HepG2 (cell line): ENCODE results near the gene HSPB9. TPM values are rescaled to one million over a fixed set of nuclear protein-coding genes. Genes with fewer than 3 reads are reported as not detected.

Experiments used
- EZH2 ChIP-seq: conservative IDR thresholded peaks from 2 replicates; pipeline ENCODE4 v1.6.1; 2012; ENCODE audit warnings: mild to moderate bottlenecking, low read depth, low read length, moderate library complexity
- FLYWCH1 ChIP-seq: sonication (generic); formaldehyde crosslinking; IDR thresholded peaks from 2 replicates; pipeline ENCODE4 v1.8.1; 2023; ENCODE audit warnings: mild to moderate bottlenecking, missing genetic modification reagents
- FOXO1 ChIP-seq: sonication (generic); formaldehyde crosslinking; IDR thresholded peaks from 2 replicates; pipeline ENCODE4 v1.4.0; 2020; ENCODE audit warnings: missing genetic modification reagents
- GLI4 ChIP-seq: sonication (generic); formaldehyde crosslinking; IDR thresholded peaks from 2 replicates; pipeline ENCODE4 v1.5.1; 2020; ENCODE audit warnings: missing genetic modification reagents, mild to moderate bottlenecking, moderate library complexity, borderline replicate concordance
- JUN ChIP-seq: sonication (generic); formaldehyde crosslinking; IDR thresholded peaks from 2 replicates; pipeline ENCODE4 v1.4.0; 2020; ENCODE audit warnings: mild to moderate bottlenecking, missing genetic modification reagents
- LCORL ChIP-seq, 2 experiments: fragments of 450-650 bp in 1 of 2; sonication (generic) in 1 of 2; formaldehyde crosslinking in 1 of 2; IDR thresholded peaks; 2 replicates each; pipeline versions ENCODE4 v1.5.0 to v1.6.1; 2017 to 2020; ENCODE audit warnings: antibody characterized with exemption in 1 of 2, missing genetic modification reagents in 1 of 2
- MYC ChIP-seq: sonication (generic); formaldehyde crosslinking; IDR thresholded peaks from 2 replicates; pipeline ENCODE4 v1.9.0; 2021; ENCODE audit warnings: missing genetic modification reagents, borderline replicate concordance
- RELA ChIP-seq: sonication (generic); formaldehyde crosslinking; IDR thresholded peaks from 2 replicates; pipeline ENCODE4 v1.4.0; 2020; ENCODE audit warnings: missing genetic modification reagents
- ZBTB42 ChIP-seq: sonication (generic); formaldehyde crosslinking; IDR thresholded peaks from 2 replicates; pipeline ENCODE4 v1.5.0; 2020; ENCODE audit warnings: mild to moderate bottlenecking, missing genetic modification reagents
- ZNF274 ChIP-seq: sonication (generic); formaldehyde crosslinking; IDR thresholded peaks from 2 replicates; pipeline ENCODE4 v1.5.1; 2020; ENCODE audit warnings: mild to moderate bottlenecking, missing genetic modification reagents
- ZNF33B ChIP-seq: sonication (generic); formaldehyde crosslinking; IDR thresholded peaks from 2 replicates; pipeline ENCODE4 v1.5.1; 2020; ENCODE audit warnings: mild to moderate bottlenecking, missing genetic modification reagents
- ZNF431 ChIP-seq: sonication (generic); formaldehyde crosslinking; IDR thresholded peaks from 2 replicates; pipeline ENCODE4 v1.9.0; 2022; ENCODE audit warnings: missing genetic modification reagents, low read depth, mild to moderate bottlenecking, borderline replicate concordance
- ZNF44 ChIP-seq: sonication (generic); formaldehyde crosslinking; IDR thresholded peaks from 2 replicates; pipeline ENCODE4 v1.5.1; 2020; ENCODE audit warnings: mild to moderate bottlenecking, missing genetic modification reagents
- ZNF441 ChIP-seq: sonication (generic); formaldehyde crosslinking; IDR thresholded peaks from 2 replicates; pipeline ENCODE4 v1.7.0; 2021; ENCODE audit warnings: missing genetic modification reagents, borderline replicate concordance
- ZNF446 ChIP-seq: sonication (generic); formaldehyde crosslinking; IDR thresholded peaks from 2 replicates; pipeline ENCODE4 v1.5.0; 2020; ENCODE audit warnings: mild to moderate bottlenecking, missing genetic modification reagents
- ZNF549 ChIP-seq: sonication (generic); formaldehyde crosslinking; IDR thresholded peaks from 2 replicates; pipeline ENCODE4 v1.5.0; 2020; ENCODE audit warnings: missing genetic modification reagents
- ZNF556 ChIP-seq: sonication (generic); formaldehyde crosslinking; IDR thresholded peaks from 2 replicates; pipeline ENCODE4 v1.4.0; 2020; ENCODE audit warnings: mild to moderate bottlenecking, missing genetic modification reagents, borderline replicate concordance
- ZNF7 ChIP-seq: IDR thresholded peaks from 2 replicates; pipeline ENCODE4 v1.6.1; 2016; ENCODE audit warnings: missing biosample characterization, missing genetic modification reagents
- ZNF782 ChIP-seq: sonication (generic); formaldehyde crosslinking; IDR thresholded peaks from 2 replicates; pipeline ENCODE4 v1.4.0; 2020; ENCODE audit warnings: missing genetic modification reagents, mild to moderate bottlenecking, borderline replicate concordance
- ZNF891 ChIP-seq: sonication (generic); formaldehyde crosslinking; IDR thresholded peaks from 2 replicates; pipeline ENCODE4 v1.5.0; 2020; ENCODE audit warnings: mild to moderate bottlenecking, missing genetic modification reagents
- polyA plus RNA-seq, 8 experiments: library from polyadenylated mRNA; depleted of rRNA in 3 of 8; stranded (reverse) in 7 of 8; unstranded in 1 of 8; fragments of >200 nt; fragmentation: Illumina TruSeq in 4 of 8; extraction: Trizol in 4 of 8; gene quantifications; 2 replicates each; pipeline versions ENCODE4 v1.2.1 to v1.2.3, GENCODE V29; 2011 to 2016; ENCODE audit warnings: low read depth in 4 of 8, missing spikeins in 1 of 8, mixed read lengths in 1 of 8; ENCODE audit not compliant: insufficient read depth in 1 of 8
- total RNA-seq, 5 experiments: library from RNA; depleted of rRNA; stranded (reverse); fragments of >200 nt; fragmentation: Illumina TruSeq; extraction: Trizol; gene quantifications; 2 replicates each; pipeline ENCODE4 v1.2.3, GENCODE V29; 2016; ENCODE audit warnings: low read depth in 1 of 5
- TF ChIP-seq, protein P1 (sequence below): sonication (generic); formaldehyde crosslinking; conservative IDR thresholded peaks from 2 replicates; pipeline ENCODE4 v1.4.0; 2020; ENCODE audit warnings: missing genetic modification reagents
- TF ChIP-seq, protein P2 (sequence below): sonication (generic); formaldehyde crosslinking; IDR thresholded peaks from 2 replicates; pipeline ENCODE4 v1.4.0; 2020; ENCODE audit warnings: missing genetic modification reagents, borderline replicate concordance
- TF ChIP-seq, protein P3 (sequence below): sonication (generic); formaldehyde crosslinking; IDR thresholded peaks from 2 replicates; pipeline ENCODE4 v1.4.0; 2020; ENCODE audit warnings: low read depth, mild to moderate bottlenecking, missing genetic modification reagents

Gene HSPB9
- total and polyA plus RNA-seq, 2 of the 13 experiments (the other 11 are each of a cell fraction or from before 2014, with no cell fraction given) = 0.05 to 0.24 TPM

DNA sequence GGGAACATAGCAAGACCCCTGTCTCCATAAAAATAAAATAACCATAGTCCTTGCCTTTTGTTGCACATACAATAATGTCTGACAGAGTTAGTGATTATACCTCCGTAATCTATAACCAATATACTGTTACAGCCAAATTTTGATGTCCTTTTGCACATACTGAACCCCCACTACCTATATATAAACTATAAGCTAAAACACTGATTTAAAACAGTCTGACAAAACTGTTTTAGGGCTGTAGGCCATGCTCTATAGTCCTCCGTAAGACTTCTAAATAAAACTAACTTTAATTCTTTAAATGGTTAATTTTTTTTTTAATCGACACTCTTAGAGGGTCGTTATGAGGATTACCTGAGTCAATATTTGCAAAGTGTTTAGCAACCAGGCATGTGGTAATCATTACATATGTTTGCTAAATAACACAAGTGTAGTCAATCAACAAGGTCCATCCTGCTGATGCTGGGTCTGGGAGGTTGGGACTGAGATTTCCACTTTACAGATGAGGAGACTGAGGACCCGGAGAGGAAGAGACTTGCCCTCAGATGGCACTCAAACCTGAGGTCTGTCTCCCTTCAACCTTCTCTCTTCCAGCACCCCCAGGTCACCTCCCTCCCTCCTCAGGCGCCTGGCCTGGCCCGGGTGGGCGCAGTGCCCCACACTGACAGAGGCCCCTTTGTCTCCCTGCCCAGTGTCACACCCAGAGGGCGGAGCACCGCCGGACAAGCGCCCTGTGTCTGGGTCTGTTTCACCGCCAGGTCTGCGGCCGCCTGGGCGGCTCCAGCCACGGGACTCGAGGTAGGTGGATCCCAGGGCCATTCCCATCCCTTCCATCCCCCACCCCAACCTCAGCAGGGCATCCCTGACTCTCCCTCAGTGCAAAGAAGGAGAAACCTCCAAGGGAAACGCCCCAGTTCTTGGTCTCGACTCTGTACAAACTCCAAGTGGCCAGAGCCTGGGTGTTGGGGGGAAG lies 34.6 kb upstream of the HSPB9 start (continued):
- TF ChIP-seq, protein P1, sequence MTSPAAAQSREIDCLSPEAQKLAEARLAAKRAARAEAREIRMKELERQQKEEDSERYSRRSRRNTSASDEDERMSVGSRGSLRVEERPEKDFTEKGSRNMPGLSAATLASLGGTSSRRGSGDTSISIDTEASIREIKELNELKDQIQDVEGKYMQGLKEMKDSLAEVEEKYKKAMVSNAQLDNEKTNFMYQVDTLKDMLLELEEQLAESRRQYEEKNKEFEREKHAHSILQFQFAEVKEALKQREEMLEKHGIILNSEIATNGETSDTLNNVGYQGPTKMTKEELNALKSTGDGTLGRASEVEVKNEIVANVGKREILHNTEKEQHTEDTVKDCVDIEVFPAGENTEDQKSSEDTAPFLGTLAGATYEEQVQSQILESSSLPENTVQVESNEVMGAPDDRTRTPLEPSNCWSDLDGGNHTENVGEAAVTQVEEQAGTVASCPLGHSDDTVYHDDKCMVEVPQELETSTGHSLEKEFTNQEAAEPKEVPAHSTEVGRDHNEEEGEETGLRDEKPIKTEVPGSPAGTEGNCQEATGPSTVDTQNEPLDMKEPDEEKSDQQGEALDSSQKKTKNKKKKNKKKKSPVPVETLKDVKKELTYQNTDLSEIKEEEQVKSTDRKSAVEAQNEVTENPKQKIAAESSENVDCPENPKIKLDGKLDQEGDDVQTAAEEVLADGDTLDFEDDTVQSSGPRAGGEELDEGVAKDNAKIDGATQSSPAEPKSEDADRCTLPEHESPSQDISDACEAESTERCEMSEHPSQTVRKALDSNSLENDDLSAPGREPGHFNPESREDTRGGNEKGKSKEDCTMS (CRISPR knock-in tag) = no peak
- TF ChIP-seq MYC = peak; percentile 66; the same call in 1 of the 2 replicates
- TF ChIP-seq ZNF33B = no peak
- TF ChIP-seq ZNF446 (CRISPR knock-in tag) = no peak
- TF ChIP-seq, protein P2, sequence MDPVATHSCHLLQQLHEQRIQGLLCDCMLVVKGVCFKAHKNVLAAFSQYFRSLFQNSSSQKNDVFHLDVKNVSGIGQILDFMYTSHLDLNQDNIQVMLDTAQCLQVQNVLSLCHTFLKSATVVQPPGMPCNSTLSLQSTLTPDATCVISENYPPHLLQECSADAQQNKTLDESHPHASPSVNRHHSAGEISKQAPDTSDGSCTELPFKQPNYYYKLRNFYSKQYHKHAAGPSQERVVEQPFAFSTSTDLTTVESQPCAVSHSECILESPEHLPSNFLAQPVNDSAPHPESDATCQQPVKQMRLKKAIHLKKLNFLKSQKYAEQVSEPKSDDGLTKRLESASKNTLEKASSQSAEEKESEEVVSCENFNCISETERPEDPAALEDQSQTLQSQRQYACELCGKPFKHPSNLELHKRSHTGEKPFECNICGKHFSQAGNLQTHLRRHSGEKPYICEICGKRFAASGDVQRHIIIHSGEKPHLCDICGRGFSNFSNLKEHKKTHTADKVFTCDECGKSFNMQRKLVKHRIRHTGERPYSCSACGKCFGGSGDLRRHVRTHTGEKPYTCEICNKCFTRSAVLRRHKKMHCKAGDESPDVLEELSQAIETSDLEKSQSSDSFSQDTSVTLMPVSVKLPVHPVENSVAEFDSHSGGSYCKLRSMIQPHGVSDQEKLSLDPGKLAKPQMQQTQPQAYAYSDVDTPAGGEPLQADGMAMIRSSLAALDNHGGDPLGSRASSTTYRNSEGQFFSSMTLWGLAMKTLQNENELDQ (CRISPR knock-in tag) = no peak
- peak; percentile 80 for TF ChIP-seq ZNF7 (CRISPR knock-in tag)
- TF ChIP-seq GLI4 (CRISPR knock-in tag) = no peak
- no peak for TF ChIP-seq ZNF274 (CRISPR knock-in tag)
- no peak for TF ChIP-seq ZNF441 (CRISPR knock-in tag)
- TF ChIP-seq FLYWCH1 (CRISPR knock-in tag) = no peak
- no peak for TF ChIP-seq RELA (CRISPR knock-in tag)
- no peak for TF ChIP-seq ZNF556 (CRISPR knock-in tag)
- no peak for TF ChIP-seq ZNF782
- no peak for TF ChIP-seq JUN (CRISPR knock-in tag)
- no peak for TF ChIP-seq EZH2
- TF ChIP-seq ZNF549 (CRISPR knock-in tag) = no peak
- TF ChIP-seq, protein P3, sequence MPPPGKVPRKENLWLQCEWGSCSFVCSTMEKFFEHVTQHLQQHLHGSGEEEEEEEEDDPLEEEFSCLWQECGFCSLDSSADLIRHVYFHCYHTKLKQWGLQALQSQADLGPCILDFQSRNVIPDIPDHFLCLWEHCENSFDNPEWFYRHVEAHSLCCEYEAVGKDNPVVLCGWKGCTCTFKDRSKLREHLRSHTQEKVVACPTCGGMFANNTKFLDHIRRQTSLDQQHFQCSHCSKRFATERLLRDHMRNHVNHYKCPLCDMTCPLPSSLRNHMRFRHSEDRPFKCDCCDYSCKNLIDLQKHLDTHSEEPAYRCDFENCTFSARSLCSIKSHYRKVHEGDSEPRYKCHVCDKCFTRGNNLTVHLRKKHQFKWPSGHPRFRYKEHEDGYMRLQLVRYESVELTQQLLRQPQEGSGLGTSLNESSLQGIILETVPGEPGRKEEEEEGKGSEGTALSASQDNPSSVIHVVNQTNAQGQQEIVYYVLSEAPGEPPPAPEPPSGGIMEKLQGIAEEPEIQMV (CRISPR knock-in tag) = no peak
- TF ChIP-seq LCORL (IDR thresholded peaks at IDR 0.05) = no peak
- TF ChIP-seq LCORL (CRISPR knock-in tag; IDR thresholded peaks at IDR 0.05) = 0 out of 2 replicates have a peak, but pooled peaks have one; percentile 14
- no peak for TF ChIP-seq ZBTB42
- TF ChIP-seq ZNF891 (CRISPR knock-in tag) = no peak
- no peak for TF ChIP-seq ZNF44 (CRISPR knock-in tag)
- peak; percentile 55; the same call in 1 of the 2 replicates for TF ChIP-seq FOXO1 (CRISPR knock-in tag)
- TF ChIP-seq ZNF431 (CRISPR knock-in tag) = no peak
